ENCODE measurements around the gene GLCE.
"Not testable (repeated sequence)": the region's sequence is repeated elsewhere in the genome, so short reads cannot be mapped to it uniquely, and the experiment has no call there.

Gene GLCE

GRCh38 chr15:69302087-69302486, 141.7 kb downstream of the GLCE start:
- not testable (repeated sequence) for DNase-seq

DNA sequence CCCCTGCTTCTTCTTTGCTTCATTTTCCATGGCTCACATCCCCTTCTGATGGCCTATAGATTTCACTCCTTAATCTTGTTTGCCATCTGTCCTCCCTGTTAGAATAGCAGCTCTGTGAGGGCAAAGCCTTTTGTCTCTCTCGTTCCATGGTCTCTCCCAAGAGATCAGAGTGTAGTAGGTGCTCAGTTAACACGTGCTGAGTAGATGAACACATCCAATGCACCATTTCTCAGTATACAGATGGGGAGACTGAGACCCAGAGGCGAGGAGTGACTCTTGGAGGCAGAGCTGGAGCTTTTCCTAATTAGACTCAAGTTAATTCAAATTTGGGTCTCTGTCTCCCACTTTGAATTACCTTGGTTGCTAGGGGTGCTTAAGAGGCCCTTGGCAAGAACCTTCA, 142.5 kb downstream of the GLCE start:
- no peak for DNase-seq

DNA sequence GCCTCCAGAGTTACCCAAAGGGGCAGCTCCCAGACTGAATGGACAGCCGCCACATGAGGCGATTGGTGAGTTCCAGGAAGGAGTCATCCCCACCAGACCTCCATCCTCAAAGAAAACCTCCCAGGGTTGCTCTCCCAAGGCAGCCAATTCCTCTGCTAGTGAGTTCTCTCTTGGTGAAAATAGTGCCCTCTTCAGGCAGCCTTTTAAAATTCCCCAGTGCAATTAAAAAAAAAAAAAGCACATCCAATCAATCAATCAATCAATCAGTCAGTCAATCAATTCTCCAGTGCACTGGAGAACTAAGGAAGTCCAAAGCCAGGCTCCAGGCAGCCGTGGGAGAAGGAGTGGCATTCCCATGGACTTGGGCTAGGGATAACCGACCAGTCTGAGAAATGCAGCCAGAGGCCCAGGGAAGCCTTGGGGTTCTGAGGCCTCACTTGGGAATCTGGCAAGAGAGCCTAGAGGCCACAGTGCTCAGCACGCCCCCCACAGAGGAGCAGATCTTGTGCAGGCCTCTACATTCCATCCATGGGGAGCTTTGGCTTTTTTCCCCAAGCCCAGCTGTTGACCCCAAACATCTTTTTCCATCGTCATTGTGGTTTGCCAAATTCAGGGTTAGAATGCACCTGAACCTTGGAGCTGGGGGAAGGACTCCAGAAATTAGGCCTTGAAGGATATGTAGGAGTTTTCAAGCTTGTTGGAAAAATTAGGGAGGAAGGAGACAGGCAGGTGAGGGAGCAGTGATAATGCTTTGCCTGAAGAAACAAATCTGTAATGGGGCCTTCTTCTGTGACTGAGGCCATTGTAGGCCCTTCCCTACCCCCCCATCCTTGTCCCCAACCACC, 143.1 kb downstream of the GLCE start:
- no peak for DNase-seq

DNA sequence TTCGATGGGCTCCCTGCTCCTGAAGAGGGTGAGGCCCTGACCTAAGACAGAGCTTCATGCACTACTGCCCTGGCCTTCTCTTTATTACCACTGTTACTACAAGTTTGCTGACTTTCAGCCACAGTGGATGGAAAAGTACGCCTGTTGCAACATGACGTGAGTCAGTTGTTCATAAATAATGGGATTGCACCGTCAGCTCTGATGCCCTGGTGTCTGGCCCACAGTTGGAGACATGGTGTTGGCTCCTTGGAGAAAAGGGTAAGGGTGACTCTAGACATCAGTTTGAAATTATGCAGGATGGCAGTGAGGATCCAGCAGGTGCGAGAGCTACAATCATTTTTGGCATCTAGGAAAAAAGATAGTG, 143.7 kb downstream of the GLCE start:
- DNase-seq = no peak

- no peak for DNase-seq
These were observed 144.9 kb downstream of the GLCE start for GRCh38 chr15:69305204-69305931.

DNA sequence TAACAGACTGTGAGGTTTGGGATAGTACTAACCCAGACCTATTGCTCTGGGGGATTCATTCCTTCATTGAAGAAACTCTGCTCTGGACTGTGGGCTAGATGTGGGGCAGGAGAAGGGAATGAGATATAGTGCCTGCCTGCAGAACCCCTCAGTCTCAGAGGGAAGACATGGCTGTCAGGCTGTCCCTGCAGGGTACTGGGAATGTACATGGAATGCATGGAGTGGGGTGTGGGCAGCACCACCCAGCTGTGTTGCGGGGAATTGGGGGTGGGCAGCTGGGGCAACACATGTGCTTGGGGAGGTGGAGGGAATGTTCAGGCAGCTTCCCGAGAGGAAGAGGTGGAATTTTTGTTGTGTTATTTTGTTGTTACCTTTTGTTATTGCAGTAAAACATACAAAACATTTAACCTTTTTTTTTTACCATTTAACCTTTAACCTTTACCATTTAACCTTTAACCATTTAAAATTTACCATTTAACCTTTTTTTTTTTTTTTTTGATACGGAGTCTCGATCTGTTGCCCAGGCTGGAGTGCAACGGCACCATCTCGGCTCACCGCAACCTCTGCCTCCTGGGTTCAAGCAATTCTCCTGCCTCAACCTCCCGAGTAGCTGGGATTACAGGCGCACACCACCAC, 145.6 kb downstream of the GLCE start:
- DNase-seq = no peak

DNA sequence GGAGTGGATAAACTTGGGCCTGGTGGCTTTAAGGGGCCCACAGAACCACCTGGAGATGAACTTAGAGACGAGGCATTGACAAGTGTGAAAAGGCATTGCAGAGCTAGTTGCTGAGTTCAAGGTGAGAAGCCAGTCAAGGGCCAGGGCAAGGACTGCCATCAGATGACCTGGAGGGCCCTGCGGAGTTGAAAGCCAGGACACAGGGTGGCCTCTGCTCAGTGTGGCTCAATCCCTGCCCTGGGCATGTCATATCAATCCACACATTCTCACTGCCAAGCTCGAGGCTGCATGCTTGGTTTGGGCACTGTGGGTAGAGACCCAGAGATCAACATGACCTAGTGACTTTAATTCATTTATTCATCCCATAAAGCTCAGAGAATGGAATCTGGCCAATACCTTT, 147.5 kb downstream of the GLCE start:
- no peak for DNase-seq

- no peak for DNase-seq
These were observed 148.5 kb downstream of the GLCE start for GRCh38 chr15:69308949-69309348.

GRCh38 chr15:69311319-69311721, 150.9 kb downstream of the GLCE start:
- no peak for DNase-seq

DNA sequence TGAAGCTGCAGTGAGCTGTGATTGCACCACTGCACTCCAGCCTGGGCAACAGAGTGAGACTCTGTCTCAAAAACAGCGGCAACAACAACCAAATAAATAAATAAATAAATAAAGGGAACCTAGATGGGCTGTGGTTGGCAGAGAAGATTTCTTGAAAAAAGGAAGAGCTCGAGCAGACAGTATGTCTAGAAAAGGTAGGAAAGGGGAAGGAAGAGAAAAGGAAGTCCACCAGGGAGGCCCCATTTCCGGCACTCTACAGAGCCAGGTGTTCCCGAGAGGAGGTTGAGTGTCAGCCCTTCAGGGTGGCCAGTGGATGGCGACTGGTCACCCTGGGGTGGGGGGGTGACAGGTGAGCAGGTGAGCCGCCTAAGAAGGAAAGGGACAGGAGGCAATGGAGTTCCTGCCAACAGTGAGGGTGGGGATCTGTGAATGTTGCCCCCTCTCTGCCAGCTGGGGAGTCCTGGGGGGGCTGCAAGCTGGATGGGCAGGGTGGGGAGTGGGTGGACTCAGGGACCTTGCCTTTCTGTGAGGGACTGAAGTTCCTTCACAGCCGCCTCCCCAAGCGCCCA, 153.1 kb downstream of the GLCE start:
- no peak for DNase-seq

GRCh38 chr15:69314131-69314530, 153.7 kb downstream of the GLCE start:
- DNase-seq = no peak

- no peak for DNase-seq
These were observed 154.3 kb downstream of the GLCE start for GRCh38 chr15:69314736-69315135.

GRCh38 chr15:69315402-69316110, 155.1 kb downstream of the GLCE start:
- no peak for DNase-seq

DNA sequence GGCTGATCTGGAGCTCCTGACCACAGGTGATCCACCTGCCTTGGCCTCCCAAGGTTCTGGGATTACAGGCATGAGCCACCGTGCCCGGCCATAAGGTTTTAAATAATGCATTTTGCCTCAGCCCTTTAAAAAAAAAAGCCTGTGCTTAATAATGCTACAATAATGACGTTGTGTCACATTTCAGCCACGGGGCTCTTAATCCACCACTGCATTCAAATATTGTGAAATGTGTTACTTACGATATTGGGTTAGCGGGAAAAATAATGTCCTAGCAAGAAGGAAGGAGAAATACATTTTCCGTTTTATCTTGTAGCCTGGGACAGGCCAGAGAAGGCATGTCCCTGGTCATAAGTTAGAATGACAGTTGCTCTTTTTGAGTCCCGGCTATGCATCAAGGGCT, 155.9 kb downstream of the GLCE start:
- DNase-seq = no peak

DNA sequence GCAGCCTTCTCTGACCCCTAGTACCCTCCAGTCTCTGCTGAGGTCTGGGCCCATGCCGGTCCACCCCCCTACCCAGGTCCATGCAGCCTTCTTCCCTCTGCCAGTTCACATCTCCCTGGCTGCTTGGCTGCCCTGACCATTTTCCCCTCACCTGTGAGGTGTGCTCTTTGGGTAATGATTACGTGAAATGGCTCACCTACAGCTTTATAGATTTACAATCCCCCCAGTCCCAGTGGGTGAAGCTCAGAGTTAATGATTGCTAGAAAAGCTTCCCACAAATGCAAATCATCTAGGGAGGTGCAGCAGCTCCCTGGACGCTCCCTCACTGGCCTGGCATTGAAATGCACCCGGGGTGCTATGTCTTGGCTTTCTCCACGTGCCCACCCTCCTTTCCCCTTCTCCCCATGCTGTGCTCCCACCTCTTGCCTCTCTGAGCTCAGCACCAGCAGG, 157.0 kb downstream of the GLCE start:
- no peak for DNase-seq

DNA sequence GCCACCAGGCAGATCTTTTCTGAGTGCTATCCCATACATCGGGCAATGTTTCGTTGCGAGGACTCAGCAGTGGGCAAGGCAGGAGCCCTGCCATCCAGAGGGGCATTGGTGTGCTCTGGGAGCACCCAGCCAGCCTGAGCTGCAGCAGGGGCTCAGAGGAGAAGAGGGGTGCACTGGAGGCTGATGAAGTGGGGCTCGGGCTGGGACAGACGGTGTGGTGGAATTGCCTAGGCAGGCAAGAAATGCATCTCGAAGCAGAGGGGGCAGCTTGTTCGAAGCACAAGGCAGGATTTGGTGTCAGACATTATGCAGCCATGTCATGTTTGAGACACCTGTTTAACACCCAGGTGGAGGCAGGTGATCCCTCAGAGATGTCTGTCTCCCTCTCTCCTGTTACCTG, 157.6 kb downstream of the GLCE start:
- no peak for DNase-seq

- peak; percentile 16 for DNase-seq
These were observed 159.2 kb downstream of the GLCE start for GRCh38 chr15:69319384-69320375.

GRCh38 chr15:69320977-69321554, 160.6 kb downstream of the GLCE start:
- DNase-seq = no peak
